GM18508 (cell line): ENCODE measurements around the gene KCNB1.

Experiments
- ATAC-seq: cut with Tn5 transposase; IDR thresholded peaks from one replicate; pipeline ENCODE4 v1.9.1; 2021; ENCODE audit warnings: moderate number of reproducible peaks; ENCODE audit not compliant: insufficient read depth, unreplicated experiment

KCNB1 gene

DNA sequence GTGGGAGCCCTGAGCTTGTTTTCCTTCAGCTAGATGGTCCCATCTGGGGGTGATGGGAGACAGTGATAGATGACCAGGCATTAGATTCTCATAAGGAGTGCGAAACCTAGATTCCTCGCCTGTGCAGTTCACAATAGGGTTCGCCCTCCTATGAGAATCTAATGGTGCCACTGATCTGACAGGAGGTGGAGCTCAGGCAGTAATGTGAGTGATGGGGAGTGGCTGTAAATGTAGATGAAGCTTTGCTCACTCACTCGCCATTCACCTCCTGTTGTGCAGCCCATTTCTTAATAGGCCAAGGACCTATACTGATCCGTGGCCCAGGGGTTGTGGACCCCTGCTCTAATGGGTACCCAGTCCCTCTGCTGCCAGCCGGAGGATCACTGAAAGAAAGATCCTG is 20.7 kb upstream of the KCNB1 start:
- no peak for ATAC-seq

DNA sequence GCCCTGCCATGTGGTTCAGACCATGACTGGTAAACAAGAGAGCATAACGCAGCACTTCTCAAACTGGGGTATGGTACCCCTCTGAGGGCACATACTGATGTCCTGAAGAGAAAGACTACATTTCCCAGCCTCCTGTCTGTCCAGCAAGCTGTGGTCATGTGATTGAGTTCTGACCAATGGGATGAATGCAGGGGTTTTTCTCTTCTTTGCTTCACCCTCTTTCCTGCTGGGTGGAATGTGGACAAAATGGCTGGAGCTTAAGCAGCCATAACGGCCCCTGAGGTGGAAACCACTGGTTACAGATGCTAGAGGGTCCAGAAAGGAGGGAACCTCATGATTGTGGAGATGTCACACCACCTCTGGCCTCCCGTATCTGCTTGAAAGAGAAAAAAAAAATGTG is 19.4 kb upstream of the KCNB1 start:
- no peak for ATAC-seq

DNA sequence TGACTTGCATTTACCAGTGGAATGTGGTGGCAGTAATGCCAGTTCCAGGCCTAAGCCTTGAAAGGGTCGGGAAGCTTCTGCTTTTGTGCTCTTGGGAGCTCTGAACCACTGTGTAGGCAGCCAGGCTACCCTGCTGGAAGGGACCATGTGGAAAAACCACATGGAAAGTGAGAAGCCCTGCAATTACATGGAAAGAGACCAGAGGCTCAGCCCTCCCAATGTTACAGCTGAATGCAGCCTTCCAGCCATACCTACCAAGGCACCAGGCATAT is 14.9 kb upstream of the KCNB1 start:
- ATAC-seq, result no peak

DNA sequence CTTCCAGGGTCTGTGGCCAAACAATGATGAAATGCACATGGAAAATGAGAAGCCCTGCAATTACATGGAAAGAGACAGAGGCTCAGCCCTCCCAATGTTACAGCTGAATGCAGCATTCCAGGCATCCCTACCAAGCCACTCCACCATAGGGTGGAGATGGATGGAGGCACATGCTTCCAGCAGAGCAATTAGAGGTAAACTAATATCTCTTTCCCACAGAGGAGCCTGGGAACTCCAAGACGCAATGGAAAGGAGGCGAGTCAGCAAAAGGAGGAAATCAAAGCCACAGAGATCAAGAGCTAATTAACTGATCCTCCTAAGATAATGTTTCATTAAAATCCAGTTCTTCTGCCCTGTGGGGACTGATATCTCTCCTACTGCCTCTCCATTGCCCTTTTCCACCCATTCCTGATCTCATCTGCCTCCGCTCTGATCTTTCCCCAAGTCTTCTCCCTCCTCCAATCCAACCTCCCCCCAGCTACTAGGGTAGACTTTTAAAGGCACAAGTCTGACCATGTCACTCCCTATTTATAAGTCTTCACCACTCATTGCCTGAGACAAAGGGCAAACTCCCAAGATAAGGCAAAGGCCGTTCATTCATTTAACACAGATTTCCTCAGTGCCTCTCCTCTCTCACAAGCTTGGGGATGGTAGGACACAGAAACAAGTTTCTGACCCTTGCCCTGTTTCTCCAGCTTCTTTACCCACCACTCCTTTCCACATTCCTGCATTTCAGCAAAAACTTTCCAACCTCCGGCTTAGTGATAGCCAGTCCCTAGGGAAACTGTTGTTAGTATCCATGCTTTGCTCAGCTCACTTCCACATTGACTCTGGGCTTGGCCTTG is 14.3 kb upstream of the KCNB1 start:
- no peak for ATAC-seq

DNA sequence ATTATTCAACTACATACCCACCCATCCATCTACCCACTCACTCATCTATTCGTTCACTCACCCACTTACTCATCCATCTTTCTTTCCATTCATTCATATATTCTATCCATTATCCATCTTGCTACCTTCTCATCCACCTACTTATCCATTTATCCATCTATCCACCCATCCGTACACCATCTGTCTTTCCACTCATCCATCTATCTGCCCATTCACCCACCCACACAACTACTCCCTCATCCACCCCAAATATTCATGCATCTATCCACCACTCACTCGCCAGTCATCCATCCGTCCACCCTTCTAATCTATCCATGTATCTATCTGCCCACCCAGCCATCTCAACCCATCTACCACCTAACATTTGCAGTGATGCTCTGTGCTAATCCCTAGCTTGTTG is 13.6 kb upstream of the KCNB1 start:
- no peak for ATAC-seq

DNA sequence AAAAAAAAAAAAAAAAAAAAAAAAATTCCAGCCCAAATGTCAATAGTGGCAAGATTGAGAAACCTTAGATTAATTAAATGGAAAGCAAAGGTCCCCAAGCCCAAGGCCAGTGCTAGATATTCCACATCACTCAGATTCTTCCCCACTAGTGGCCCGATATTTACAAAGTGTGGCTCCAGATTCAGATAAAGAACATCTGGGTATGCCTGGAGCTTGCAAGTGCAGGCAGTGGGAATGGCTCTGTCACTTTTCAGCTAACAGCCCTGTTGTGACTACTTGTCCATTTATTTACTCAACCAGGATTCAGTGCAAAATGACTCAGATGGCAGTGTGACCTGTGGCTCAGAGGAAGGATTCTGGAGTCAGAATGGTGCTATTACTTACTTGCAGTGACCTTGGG is 8.2 kb upstream of the KCNB1 start:
- no peak for ATAC-seq

DNA sequence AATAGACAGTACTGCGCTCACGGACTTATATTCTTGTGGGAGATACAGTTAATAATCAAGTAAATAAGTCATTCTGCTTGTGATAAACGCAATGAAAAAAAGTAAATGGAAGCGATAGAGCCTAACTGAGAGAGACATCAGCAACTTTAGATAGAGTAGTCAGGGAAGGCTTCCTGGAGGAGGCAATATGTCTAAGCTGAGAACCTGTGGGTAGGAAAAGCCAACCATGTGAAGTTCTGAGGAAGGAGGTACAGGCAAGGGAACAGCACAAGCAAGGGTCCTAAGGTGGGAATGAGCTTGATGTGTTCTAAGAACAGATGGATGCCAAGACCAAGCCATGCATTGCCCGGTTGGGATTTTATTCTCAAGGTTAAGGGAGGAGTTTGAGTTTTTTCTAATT is 7.2 kb upstream of the KCNB1 start:
- no peak for ATAC-seq

DNA sequence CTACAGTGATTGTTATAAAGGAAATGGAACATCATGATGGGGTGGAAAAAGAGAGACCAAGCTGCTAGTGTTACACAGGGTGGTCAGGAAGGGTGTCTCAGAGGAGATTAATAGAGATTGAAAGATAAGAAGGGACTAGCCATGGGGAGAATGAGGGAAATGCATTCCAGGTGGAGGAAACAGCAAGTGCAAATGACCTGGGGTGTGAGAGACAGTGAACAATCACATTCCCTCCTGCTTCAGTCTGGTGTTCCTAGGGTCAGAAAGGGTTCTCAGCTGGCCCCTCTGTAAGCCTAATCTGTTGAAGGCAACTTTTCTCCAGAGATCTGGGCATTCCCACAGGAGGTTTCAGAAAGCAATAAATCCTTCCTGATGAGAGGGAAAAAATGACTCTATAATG is 3.6 kb upstream of the KCNB1 start:
- no peak for ATAC-seq

DNA sequence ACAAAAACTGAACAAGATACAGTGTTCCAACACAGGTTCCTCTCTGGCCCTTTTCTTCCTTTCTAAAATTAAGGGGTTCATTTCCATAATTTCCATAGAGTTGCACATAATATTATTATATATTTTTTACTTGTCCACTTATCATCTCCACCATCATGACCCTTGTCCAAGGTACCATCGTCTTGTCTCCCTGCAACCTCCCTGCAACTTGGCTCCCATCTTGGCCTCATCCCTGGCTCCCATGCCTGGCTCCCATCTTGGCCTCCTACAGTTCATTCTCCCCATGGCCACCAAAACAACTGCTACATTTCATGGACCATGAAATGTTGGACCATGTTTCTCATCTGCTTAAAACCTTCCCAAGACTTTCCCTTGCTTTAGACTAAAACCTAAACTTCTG is 3.1 kb upstream of the KCNB1 start:
- no peak for ATAC-seq

DNA sequence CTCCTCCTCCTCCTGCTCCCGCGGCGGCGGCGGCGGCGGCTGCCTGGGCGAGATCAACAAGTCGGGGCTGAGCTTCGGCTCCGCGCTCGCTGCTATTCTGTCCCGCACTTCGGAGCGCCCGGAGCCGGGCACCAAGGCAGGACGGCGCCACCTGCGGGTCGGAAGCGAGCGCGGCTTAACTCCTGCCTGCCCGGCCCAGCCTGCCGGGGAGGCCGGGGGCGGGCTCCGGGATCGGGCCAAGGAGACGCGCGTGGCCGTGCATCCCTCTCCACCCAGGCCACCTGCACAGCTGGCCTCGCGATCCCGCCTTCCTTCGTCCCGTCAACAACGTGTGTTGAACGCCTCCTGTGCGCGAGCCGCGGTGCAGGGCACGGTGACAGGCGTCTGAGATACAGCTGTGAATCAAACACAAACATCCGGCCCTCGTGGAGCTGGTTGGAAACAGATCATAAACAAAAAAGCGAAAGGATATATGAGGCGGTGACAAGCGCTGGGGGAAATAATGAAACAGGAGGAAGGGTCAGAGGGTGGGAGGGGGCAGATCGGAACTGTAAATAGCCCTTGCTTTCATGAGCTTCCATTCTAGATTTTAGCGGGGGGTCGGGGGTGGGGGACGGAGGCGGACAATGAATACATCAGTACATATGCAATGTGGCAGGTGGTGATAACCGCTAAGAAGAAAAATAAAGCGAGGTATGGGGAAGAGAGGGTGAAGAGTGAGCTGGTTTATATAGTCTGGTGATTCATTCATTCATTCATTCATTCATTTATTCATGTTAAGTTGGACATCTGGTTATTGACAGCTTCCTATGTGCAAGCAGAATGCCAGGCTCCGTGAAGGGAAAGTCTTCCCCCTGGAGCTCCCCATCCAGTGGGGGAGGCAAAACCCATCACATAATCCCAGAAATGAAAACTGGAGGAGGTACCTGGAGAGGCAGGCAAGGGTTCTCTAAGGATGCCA is 2.0 kb upstream of the KCNB1 start:
- no peak for ATAC-seq

DNA sequence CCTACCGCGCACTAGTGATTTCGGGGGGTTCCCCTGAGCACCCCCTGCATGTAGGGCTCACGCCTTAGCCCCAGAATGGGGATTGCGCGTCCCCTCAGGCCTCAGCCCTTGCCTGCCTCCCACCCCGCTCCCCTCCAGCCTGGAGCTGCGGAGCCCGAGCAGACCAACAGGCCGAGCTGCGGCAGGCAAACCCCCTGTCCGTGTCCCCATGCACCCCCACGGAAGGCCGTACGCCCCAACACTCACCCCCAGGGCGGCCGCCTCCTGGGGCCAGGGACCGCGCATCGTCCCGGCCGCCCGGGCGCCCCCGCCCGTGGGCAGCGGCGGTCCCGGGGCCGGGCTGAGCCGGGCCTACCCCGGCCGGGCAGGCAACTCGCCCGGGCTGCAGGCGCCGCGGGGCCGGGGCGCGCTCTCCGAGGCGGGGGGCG is 1.2 kb upstream of the KCNB1 start:
- ATAC-seq, result no peak

DNA sequence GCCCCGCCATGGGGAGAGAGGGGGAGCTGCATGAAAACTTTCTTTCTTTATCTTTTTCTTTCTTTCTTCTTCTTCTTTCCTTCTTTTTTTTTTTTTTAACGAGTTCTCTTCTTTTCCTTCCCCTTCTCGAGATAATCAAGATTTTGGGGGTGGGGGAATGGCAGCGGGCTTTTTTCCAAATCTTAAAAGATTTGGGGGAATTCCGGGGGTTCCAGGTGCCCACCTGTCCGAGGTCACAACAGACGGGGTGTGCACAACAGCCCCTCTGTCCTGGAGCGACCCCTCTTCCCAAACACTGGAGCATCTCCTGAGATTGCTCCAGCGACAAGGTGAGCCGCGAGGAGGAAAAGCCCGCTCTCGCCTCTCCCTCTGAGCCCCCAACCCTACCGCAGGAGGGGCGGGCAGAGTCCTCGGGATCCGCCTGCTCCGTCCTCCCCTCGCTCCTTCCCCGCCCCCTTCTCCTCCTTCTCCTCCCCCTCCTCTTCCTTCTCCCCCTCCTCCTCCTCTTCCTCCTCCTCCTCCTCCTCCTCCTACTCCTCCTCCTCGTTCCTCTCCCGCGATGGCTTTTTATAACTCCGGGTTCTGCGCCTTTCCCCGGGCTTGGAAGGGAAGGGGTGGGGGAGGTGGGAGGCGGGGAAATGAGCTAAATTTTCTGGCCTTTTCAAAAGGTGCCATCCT is 689 bp upstream of the KCNB1 start:
- ATAC-seq, result no peak

DNA sequence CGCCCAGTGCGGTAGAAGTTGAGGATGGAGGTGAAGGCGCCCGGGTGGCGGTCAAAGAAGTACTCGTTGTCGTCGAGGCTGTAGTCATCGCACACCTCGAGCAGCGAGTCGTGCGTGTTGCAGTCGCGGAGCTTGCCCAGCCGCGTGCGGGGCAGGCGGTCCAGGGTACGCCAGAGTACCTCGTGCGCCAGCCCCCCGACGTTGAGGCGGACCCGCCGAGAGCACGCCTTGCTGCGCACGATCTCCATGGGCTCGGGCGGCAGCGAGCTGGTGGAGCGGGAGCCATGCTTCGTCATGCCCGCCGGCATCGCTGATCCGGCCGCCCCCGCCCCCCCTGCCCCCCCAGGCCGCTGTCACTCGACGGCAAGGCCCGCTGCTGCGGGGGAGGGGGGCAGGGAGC is 295 bp downstream of the KCNB1 start:
- ATAC-seq, result no peak

DNA sequence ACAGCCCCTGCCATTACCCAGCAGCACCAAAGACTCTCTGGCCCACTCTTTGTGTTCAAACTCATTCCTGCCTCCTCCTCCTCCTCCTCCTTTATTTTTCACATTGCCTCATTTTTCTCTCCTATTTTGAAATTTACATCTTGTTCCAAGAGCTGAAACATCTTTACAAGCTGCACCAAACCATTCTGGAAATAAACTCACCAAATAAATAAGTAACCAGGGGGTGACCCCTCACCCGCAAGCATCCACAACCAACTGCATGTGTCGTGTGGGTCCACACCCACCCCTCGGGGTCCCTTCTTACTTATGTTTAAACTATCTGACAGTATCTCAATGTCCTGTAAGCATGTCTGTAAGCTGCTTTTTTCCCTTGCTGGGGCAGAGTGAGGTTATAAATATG is 1.4 kb downstream of the KCNB1 start:
- no peak for ATAC-seq

DNA sequence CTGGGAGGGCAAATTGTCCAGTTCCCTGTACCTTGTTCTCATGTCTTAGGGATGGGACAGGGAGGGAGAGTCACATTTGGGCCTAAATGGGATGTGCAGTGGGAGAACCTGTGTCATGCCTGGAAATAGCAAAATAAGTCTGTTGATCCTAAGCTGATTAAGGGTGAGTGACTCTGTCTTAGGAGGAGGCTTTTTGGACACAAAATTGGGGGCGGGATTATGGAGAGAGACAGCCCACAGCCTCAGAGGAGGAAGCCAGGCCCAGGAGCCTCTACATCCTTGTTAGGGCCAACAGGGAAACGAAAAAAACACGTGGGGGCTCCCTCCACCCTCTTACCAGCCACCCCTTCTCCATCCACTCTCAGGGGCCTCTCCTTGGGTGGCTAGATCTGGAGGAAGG is 2.2 kb downstream of the KCNB1 start:
- ATAC-seq, result no peak

DNA sequence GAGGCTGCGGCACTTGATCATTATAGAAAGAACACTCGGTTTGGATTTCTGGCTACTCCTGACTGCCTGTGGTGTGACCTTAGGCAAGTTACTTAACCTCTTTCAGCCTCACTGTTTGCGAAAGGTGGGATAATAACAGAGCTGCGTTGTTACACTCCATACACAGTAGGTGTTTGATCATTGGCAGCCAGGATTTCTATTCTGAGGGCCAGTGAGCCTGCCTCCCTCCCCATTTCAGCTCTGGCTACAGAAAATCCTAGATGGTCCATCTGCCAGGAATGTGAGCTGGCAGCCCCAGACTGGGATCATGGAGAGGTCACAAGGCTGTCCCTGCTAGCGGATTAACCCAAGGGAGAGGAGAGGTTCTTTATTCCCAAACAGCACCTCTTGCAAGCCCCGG is 2.7 kb downstream of the KCNB1 start:
- no peak for ATAC-seq

DNA sequence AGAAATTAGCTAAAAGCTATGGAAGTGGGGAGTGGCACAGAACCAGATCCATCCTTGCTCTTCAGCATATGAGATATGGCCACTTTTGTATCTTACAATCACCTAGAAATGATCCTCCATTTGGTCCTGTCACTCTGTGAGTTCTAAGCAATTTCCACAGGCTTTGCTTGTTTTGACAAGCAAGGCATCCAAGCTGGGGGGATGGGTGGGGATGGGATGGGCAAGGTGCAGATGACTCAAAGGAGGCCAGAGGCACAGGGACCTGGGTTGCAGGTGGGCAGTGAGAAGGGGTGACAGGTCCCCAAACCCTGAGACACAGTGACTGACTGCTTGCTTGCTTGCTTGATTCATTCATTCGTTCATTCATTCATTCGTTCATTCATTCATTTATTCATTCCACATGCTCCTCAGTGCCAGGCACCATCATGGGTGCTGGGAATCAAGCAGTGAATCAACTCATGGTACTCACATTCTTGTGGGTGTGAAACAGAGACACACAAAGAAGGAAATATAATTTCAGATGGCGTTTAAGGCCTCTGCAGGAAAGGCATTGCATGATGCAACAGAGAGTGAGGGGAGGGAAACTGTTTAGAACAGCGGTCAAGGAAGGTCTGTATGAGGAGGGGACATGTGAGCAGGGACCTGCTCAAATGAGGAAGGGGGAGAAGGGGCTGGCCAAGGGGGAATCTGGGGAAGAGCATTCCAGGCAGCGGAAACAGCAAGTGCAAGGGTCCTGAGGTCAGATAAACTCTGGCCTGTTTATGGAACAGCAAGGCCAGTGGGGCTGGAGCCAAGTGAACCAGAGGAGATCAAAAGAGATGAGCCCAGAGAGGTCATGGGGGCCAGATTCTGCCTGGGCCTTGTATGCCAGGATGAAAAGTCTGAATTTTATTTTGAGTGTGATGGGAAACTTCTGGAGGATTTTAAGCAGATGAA is 3.4 kb downstream of the KCNB1 start:
- no peak for ATAC-seq

DNA sequence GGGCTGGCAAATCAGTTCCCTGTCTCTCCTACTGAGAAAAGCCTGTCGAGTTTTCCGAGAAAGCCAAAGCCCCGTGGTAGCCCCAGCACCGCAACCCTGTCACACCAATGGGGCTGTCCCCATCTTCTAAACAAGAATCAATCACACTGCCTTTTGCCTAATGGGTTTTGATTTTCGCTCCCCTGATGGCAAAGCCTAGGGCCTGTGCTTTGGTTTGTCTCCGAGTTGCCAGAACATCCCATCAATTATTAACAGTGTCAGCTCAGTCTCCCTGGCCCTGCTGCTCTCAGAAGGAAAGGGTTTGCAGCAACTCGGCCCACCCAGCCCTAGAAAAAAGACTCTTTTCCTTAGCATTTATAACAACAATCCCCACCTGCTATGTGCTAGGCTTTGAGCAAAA is 4.2 kb downstream of the KCNB1 start:
- ATAC-seq, result no peak

DNA sequence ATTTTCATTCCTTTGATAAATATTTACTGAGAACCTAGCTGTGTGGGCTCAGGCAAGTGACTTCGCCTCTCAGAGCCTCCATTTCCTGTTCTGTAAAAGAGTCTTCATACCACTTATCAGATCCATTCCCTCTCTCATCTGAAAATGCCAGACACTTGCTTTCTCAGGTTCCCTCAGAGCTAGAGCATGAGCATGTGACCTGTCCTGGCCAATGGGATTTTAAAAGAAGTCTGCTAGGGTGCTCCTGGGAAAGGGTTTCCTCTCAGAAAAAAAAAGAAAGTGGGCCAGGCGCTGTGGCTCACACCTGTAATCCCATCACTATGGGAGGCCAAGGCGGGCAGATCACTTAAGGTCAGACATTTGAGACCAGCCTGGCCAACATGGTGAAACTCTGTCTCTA is 5.3 kb downstream of the KCNB1 start:
- no peak for ATAC-seq

DNA sequence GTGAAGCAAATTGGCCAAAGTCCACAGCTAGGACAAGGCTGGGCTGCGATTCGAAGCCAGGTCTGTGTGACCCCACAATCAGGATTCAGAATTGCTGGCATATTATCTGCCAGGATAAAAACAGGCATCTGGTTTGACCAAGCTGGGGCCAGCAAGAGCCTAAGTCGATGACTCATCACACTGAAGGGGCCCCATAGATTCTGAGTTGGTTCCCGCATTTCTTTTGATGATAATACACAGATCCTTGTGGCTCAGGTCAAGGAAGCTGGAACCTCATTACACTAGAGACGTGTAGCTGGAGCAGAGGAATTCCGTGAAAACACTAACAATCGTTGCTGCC is 6.5 kb downstream of the KCNB1 start:
- ATAC-seq, result no peak
